ENCODE results near the gene FILIP1.

FILIP1 gene

GRCh38 chr6:75483136-75483952 lies 10.3 kb downstream of the FILIP1 start:
- TF ChIP-seq GATA2 (IDR thresholded peaks at IDR 0.05; ENCODE audit: low read depth, low read length) (no peak), GATA3 (IDR thresholded peaks at IDR 0.05; ENCODE audit: low read depth, low read length) (no peak)

GRCh38 chr6:75481936-75482593 lies 11.5 kb downstream of the FILIP1 start:
- TF ChIP-seq GATA2 (IDR thresholded peaks at IDR 0.05; ENCODE audit: low read depth, low read length), result no peak
- TF ChIP-seq GATA3 (IDR thresholded peaks at IDR 0.05; ENCODE audit: low read depth, low read length), result no peak

- TF ChIP-seq GATA2 (IDR thresholded peaks at IDR 0.05; ENCODE audit: low read depth, low read length), result no peak
- TF ChIP-seq GATA3 (IDR thresholded peaks at IDR 0.05; ENCODE audit: low read depth, low read length), result no peak
These were observed 12.2 kb downstream of the FILIP1 start for GRCh38 chr6:75481394-75481793.

- TF ChIP-seq GATA3 (IDR thresholded peaks at IDR 0.05; ENCODE audit: low read depth, low read length) (no peak), GATA2 (IDR thresholded peaks at IDR 0.05; ENCODE audit: low read depth, low read length) (no peak)
These were observed 13.2 kb downstream of the FILIP1 start for GRCh38 chr6:75480425-75480824.

GRCh38 chr6:75479712-75480111 lies 13.9 kb downstream of the FILIP1 start:
- TF ChIP-seq GATA3 (IDR thresholded peaks at IDR 0.05; ENCODE audit: low read depth, low read length) (no peak), GATA2 (IDR thresholded peaks at IDR 0.05; ENCODE audit: low read depth, low read length) (no peak)

- TF ChIP-seq GATA2 (IDR thresholded peaks at IDR 0.05; ENCODE audit: low read depth, low read length), result no peak
- no peak for TF ChIP-seq GATA3 (IDR thresholded peaks at IDR 0.05; ENCODE audit: low read depth, low read length)
These were observed 14.7 kb downstream of the FILIP1 start for GRCh38 chr6:75478929-75479328.

GRCh38 chr6:75472885-75473284 lies 20.7 kb downstream of the FILIP1 start:
- TF ChIP-seq GATA2 (IDR thresholded peaks at IDR 0.05; ENCODE audit: low read depth, low read length), result no peak
- no peak for TF ChIP-seq GATA3 (IDR thresholded peaks at IDR 0.05; ENCODE audit: low read depth, low read length)

- TF ChIP-seq GATA3 (IDR thresholded peaks at IDR 0.05; ENCODE audit: low read depth, low read length) (no peak), GATA2 (IDR thresholded peaks at IDR 0.05; ENCODE audit: low read depth, low read length) (no peak)
These were observed 25.6 kb downstream of the FILIP1 start for GRCh38 chr6:75467966-75468365.

GRCh38 chr6:75467284-75467683 lies 26.3 kb downstream of the FILIP1 start:
- TF ChIP-seq GATA3 (IDR thresholded peaks at IDR 0.05; ENCODE audit: low read depth, low read length), result no peak
- TF ChIP-seq GATA2 (IDR thresholded peaks at IDR 0.05; ENCODE audit: low read depth, low read length), result no peak

GRCh38 chr6:75466636-75467035 lies 27.0 kb downstream of the FILIP1 start:
- TF ChIP-seq GATA2 (IDR thresholded peaks at IDR 0.05; ENCODE audit: low read depth, low read length) (no peak), GATA3 (IDR thresholded peaks at IDR 0.05; ENCODE audit: low read depth, low read length) (no peak)

- TF ChIP-seq GATA2 (IDR thresholded peaks at IDR 0.05; ENCODE audit: low read depth, low read length) (no peak), GATA3 (IDR thresholded peaks at IDR 0.05; ENCODE audit: low read depth, low read length) (no peak)
These were observed 29.7 kb downstream of the FILIP1 start for GRCh38 chr6:75463908-75464307.

GRCh38 chr6:75463061-75463460 lies 30.5 kb downstream of the FILIP1 start:
- TF ChIP-seq GATA3 (IDR thresholded peaks at IDR 0.05; ENCODE audit: low read depth, low read length) (no peak), GATA2 (IDR thresholded peaks at IDR 0.05; ENCODE audit: low read depth, low read length) (no peak)

GRCh38 chr6:75460681-75461080 lies 32.9 kb downstream of the FILIP1 start:
- TF ChIP-seq GATA2 (IDR thresholded peaks at IDR 0.05; ENCODE audit: low read depth, low read length) (no peak), GATA3 (IDR thresholded peaks at IDR 0.05; ENCODE audit: low read depth, low read length) (no peak)

GRCh38 chr6:75458895-75459294 lies 34.7 kb downstream of the FILIP1 start:
- TF ChIP-seq GATA2 (IDR thresholded peaks at IDR 0.05; ENCODE audit: low read depth, low read length) (no peak), GATA3 (IDR thresholded peaks at IDR 0.05; ENCODE audit: low read depth, low read length) (no peak)

- TF ChIP-seq GATA2 (IDR thresholded peaks at IDR 0.05; ENCODE audit: low read depth, low read length) (no peak), GATA3 (IDR thresholded peaks at IDR 0.05; ENCODE audit: low read depth, low read length) (no peak)
These were observed 42.7 kb downstream of the FILIP1 start for GRCh38 chr6:75450903-75451302.
